GM21825 (cell line): Measurements from ENCODE around the gene BLCAP.
"Not testable (repeated sequence)": the region's sequence is repeated elsewhere in the genome, so short reads cannot be mapped to it uniquely, and the experiment has no call there.

ENCODE experiments used
- ATAC-seq: cut with Tn5 transposase; IDR thresholded peaks from one replicate; pipeline ENCODE4 v1.9.1; 2021; ENCODE audit warnings: mild to moderate bottlenecking, moderate library complexity; ENCODE audit not compliant: unreplicated experiment

Gene BLCAP, protein sequence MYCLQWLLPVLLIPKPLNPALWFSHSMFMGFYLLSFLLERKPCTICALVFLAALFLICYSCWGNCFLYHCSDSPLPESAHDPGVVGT

DNA sequence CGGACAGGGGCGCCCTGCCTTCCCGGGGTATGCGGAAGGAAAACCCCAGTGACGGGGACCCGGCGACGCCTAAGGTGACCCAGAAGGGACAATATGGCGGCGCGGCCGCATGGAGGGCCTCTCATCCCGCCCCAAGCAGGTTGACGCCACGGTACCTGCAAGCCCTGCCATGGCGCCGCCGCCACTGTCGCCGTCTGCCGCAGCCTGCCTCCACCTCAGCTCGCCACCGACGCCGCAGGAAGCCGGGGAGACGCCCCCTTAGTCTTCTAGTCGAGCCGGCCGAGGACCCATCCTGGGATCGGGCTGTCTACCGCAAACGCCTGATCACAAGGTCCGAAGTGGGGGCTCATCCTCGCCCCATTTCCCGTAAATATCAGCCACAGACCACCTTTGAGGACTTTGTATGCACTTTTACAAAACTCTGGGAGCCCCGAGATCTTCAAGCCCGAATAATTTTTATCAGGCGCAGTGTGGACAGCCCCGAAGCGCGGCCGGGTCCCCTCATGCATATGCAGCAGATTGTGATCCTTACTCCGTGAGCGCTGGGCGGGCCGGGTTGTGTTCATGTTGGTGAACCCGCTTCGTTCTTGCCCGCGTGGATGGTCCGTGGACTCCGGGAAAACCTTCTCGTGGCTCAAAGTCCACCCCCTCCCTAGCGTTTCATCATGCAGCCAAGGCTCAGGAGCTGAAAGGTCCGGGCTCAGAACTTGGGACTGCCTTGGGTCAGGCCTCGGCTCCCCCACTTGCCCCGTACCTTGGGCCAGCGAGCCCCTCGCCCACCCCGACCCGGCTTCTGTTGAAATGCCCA, at the start of gene BLCAP:
TSS of gene BLCAP (minus strand) at position 239 of the 808 bp plus-strand sequence. CDS start 8,702 bp downstream, outside the sequence.
- peak; percentile 68 for ATAC-seq

DNA sequence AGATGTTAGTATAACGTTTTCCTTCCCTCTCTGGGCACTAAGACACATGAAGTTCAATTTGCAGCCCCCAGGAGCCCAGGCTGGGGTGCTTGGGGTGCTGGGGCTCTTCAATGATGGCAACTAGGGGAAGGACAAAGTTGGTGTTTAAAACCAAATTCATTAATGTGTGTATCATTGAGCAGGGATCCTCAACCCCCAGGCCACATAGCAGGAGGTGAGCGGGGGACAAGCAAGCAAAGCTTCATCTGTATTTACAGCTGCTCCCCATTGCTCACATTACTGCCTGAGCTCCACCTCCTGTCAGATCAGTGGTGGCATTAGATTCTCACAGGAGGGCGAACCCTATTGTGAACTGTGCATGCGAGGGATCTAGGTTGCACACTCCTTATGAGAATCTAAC, 49.8 kb upstream of the BLCAP start:
- not testable (repeated sequence) for ATAC-seq

DNA sequence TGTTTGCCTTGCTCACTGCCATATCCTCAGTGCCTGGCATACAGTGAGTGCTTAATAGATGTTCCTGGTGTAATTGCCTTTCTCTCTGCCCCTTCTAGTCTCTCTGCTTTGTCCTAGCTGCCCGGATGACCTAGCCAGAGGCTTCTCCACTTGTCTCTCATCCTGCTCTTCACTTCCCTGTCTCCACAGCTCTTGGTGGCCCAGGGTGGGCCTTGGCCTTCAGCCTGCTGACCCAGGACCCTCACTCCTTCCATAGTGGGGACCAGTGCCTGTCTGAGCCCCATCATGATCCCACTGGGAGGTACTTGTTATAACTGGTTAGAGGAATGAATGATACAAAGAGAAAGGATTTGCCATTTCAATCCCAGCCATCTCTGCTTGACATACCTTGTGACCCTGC, 49.2 kb upstream of the BLCAP start:
- ATAC-seq = no peak

DNA sequence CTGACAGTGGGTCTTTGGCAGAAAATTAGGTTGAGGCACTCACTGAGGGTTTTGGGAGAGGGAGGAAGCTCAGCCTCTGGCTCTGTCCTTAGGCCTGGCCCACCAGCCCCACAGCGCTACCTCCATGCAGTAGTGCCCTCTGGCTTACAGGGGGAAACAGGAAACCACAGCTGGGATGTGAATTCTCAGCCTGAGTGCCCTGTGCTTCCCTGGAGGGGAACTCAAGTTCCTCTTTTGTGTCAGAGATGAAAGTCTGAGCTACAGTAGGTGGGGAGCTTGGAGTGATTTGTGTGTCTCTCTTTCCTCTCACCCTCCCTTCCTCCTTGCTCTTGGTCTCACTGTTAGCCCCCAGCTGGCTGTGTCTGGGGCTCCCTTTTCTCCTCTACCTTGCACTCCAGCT, 48.2 kb upstream of the BLCAP start:
- ATAC-seq = no peak

DNA sequence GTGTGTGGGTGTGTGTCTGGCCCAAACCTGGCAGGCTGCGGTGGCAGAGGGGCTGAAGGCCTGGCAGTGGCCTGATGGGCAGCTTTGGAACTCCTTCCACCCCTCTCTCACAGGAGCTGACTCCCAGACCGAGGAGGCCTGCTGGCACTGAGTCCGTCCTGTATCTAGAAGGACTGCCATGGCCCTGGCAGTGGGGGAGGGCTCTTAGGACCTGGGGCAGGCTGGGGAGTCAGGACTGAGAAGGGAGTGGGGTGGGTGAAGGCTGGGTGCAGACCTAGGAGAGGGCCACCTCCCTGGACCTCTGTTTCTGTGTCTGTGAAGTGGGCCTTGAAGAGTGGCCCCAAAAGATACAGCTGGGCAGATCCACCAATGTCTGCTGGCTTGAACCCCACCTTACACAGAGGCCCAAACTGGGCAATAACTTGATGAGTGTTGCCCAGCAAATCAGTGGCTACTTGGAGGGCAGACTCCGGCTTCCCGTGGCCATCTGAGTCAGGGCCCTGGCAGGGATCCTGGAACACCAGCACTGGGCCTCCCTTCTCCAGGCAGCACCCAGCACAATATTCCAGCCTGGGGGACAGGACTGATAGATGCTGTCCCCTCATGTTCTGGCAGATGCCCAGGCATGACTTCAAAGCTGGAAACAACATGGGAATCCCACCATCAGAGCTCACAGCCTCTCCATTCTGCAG, 46.7 kb upstream of the BLCAP start:
- ATAC-seq = no peak

DNA sequence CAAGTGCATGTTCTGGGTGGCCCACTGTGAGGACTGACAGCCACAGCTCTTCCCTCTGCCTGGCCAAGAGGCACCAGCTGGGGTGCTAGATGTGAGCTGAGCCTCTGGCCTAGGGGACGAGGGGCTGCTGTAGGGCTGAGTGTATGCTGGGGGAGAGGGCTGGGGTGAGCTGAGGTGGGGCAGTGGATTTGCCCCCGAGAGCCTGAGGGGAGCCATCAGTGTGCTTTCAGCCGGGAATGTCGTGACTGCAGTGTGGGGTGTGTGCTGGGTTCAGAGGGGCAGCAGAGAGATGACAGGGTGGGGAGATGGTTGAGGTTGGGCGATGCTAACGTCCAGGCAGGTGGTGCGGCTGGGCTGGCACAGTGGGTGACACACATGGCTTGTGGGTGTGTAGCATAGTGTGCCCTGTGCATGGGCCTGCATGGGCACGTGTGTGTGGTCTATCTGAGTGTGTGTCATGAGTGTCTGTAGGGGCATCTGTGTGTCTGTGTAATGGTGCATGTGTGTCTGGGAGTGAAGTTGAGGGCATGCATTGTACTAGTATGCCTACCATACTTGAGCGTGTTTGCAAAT, 46.0 kb upstream of the BLCAP start:
- no peak for ATAC-seq

DNA sequence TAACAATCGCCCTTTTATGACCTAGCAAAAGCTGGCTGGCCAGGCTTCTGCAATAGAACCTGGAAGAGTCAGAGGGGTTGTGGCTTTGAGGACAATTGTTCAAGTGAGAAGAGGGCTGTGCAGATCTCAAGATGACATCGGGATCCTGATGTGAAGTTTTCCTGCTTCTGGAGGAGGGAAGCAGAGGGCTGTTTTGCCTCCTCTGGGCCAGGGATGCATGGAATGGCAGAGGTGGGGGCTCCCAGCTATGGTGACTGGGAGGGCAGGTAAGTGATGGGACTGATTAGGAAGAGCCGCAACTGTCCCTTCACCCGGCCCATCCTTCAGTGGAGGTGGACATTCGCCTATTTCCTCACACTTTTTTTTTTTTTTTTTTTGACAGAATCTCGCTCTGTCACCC, 43.4 kb upstream of the BLCAP start:
- no peak for ATAC-seq

DNA sequence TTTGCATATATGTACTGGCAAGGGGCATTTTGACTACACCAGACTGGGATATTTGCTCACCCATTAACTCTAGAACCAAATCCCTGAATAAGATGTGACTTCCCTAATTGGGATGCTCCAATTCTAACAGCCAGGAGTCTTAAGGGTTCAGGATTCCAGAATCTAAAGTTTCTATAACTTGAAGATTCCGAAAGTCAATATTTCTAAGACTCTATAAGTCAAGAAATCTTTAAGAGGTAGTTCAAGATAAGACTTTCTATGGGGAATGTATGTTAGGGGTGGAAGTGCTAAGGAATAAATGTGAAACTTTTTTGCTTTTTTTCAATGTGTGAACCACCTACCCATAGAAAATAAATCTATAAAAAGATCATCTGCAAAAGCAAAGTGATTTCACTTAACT, 42.7 kb upstream of the BLCAP start:
- ATAC-seq = no peak

DNA sequence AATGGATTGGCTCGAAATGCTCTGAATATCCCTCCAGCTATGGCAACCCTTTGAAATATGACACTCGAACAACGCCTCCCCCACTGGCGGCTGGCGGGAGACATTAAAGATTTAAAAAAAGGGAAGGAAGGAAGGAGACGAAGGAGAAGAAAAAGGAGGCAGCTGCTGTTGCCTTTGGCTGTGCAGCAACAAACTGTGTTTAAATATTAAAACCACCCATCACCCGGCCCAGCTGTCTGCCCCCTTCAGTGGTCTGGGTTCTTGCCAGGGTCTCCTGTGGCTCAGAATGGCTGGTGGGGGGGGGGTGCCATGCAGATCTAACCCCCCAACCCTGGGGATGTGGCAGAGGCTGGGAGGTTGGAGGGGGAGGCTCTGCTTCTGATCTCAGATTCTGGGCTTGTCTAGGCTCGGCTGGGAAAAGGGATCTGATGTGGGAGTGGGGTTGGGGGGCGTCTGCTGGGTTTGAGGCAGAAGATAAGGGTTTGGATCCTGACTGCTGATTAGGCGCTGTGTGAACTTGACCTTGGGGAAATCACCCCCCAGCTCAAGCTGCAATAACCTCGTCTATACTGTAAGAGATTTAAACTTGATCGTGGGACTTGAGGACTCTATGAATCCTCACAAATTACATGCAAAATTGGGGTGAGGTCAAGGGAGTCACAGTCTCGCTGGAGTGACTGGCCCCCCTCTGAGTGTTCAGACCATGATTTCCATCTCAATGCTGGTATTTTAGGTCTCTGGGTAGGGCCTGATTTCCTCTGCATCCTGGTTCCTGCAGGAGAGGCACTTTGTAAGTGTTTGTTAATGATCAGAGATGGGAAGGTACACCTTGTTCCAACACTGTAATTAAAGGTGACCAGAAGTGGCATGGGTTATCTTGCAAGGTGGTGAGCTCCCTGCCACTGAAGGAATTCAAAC, 40.3 kb upstream of the BLCAP start:
- no peak for ATAC-seq

DNA sequence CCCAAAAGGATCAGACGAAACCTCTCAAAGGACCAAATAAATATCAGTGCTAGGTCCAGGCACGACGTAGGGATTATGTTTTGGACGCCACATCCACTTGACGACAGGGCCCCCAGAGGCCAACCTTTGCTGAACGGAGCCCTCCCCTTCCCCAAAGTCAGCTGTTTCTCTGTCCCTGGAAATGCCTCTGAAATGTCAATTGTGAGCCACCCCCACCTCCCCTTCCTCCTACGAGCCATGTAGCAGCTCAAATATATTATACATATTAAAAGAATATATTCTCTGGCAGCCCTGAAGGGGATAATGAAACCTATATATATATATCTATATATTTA, 39.6 kb upstream of the BLCAP start:
- ATAC-seq = no peak

DNA sequence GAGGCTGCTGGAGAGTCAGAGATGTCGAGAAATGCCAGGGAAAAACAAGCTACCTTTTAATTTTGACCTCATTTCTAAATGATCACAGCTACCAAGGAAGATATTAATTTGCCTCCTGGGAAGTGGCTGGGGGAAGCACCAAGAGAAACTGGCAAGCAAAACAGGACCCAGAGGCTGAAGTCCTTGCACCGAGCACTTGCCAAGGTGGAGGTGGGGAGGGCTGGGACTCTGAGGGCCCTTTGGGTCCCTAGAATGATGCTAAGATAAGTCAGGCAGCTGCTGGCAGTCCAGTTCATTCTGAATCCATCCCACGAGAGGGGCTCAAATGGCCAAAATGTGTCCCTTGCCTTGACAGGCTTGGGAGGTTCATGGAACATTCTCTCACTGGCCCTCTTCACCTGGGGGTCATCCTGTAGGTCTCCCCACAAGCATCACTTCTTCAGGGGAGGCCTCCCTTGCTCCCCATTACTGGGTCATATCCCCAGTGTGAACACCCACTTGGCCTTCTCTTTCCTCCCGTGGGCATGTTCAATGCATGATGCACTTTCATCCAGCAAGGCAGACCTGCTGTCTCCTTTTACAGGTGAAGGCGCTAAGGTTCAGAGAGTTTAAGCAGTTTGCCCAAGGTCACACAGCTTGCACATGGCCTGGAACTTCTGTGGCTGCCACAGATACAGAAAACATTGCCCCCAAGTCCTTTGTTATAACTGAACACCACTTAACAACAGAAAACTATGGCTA, 39.1 kb upstream of the BLCAP start:
- no peak for ATAC-seq

DNA sequence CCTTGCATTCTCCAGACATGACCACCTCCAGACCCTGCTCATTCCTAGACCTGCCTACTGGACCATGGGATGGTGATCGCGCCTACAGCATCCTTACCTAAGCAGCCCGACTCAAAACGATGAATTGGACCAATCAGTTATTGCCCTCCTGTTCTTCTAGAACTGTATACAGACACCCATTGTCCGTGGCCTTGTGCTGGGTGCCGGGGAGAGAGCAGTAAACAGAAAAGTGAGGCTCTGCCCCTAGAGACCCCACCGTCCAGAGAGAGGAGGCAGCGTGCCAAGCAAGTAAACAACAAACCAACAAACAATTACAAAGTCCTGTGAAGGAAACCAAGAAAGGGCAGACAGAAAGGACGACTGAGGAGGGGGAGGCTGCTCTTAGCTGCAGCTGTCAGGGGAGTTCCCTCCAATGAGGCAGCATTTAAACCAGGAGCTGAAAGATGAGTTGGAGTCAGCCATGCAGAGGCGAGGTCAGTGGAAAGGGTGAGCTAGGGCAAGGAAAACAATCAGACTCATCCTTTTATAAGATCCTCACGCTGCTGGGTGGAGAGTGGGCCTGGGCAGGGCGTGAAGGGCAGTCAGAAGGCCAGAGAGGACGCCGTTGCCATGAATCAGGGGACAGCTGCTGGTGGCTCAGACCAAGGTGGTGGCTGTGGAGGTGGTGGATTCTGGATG, 37.6 kb upstream of the BLCAP start:
- ATAC-seq = no peak

DNA sequence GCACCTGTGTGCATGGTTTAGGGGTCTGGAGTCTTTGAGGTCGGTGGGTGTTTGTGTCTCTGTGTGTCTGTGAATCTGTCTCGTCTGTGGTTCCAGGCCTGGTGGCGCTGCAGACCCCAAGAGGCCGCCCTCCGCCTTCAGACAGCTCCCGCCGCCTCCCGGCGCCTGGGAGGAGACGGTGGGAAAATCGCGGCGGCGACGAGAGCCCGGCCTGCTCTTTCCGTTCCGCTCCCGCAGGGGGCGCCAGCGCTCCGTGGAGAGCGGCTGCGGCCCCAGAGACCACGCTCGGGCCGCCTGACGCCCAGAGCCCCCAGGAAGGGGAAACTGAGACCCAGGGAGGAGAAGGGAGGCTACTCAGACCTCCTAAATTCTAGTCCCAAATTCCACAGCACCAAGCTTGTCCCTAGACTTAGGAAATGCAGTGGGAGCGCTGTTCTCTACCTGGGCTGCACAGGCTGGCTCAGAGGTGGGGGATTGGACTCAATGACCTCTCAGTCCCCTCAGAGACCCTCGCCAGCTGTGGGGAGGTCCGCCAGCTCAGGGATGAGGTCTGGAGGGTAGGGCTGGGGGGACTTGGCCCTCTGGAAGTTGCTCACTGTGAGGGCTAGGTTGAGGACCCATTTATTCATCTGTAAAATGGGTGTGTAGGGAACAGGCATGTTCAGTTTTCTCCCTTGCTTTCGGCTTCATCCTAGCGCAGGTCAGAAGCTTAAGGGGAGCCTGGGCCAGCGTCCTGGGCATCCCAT, 36.9 kb upstream of the BLCAP start:
- ATAC-seq = no peak

DNA sequence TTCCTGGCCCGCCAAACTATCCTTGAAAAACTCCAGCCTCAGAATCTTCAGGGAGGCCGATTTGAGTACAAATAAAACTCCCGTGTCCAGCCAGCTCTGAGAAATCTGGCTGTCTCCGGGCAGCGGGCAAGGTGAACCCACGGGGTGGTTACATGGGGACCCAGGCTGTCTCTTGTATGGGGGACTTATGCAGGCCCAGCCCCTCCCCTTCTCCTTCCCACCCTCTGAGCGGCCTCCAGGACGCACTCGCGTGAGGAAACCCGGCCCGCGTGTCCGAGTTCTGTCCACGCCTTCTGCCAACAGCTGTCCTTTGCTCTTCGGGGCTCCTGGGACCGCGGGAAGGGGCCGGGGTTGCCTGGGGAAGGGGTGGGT, 36.3 kb upstream of the BLCAP start:
- ATAC-seq = no peak

DNA sequence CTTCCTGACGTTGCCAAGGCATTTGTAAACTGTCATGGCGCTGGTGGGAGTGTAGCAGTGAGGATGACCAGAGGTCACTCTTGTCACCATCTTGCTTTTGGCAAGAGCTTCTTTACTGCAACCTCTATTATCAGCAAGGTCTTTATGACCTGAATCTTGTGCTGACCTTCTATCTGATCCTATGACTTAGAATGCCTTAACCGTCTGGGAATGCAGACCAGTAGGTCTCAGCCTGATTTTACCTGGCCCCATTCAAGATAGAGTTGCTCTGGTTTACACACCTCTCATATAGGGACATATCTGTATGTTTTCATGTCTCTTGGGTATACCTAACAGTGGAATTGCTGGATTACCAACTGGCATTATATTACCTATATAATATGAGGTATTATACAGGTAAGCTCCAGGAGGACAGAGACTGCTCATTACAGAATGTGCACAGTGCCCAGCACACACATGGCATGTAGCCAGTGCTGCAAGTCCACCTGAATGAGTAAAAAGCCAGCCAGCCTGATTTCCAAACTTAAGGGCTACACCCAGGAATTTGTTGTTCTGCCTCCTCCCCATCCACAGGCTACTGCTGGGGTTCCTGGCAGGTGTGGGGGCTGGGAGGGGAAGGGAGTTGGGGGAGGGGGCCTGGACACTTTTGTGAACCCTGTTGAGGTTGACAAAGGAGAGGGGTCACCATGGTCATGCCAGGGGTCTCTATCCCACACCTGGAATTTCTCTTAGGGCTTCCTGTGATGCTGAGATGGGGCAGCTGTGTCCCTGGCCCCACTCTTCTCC, 35.2 kb upstream of the BLCAP start:
- ATAC-seq = no peak

DNA sequence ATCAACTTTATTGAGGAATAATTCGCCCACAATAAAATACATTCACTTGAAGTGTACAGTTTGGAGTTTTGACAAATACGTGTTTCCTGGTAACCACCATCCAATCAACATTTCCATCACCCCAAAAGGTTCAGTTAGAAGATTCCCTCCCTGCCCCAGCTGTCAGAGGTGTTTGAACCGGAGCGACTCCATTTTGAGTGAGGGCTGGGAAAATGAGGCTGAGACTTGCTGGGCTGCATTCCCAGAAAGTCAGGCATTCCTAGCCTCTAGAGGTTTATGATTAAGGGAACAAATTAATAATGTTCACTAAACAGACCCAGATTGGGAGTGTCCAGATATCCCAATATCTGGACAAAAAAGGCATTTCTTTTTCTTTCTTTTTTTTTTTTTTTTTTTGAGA, 33.0 kb upstream of the BLCAP start:
- ATAC-seq = no peak

DNA sequence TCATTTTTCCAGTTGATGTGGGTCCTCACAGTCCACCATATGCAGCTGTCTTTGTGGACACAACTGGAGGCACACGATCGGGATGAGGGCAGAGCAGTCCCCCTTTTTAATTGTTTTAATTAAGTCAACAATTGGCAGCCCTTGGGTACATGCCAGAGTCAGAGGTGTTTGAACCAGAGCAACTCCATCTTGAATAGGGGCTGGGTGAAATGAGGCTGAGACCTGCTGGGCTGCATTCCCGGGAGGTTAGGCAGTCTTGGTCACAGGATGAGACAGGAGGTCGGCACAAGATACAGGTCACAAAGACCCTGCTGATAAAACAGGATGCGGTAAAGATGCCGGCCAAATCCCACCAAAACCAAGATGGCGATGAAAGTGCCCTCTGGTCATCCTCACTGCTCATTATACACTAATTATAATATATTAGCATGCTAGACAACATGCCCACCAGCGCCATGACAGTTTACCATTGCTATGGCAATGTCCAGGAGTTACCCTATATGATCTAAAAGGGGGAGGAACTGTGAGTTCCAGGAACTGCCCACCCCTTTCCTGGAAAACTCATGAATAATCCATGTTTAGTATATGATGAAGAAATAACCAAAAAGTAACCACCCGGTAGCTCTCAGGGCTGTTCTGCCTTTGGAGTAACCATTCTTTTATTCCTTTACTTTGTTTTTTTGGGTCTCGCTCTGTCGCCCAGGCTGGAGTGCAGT, 31.8 kb upstream of the BLCAP start:
- ATAC-seq = no peak

DNA sequence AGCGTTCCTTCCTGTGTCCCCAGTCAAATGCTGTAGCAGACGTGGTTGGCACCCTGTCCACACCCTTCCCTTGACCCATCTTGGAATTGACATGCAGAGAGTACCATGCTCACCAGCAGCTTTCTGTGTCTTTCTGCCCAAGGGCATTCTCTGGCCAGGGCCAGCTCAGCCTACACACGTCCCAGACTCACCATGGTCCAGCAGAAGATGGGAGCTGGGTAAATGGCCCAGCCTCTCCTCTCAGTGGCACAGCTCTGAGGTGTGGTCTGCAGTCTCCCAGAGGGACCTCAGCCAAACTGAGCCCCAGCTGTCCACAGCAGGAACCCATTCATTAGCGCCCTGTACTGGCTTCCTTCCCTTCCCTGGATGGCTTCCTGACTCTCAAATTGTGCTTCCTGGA, 31.1 kb upstream of the BLCAP start:
- ATAC-seq = no peak
